DMS53 (cell line): ENCODE results near the gene NPAS2.
A peak's percentile ranks its signal among the peaks of the same experiment; 100 is the strongest.

ENCODE experiments used
- DNase-seq: peaks from one replicate; lab custom pipeline; 2025; lab: John Stamatoyannopoulos, UW

The NPAS2 gene, protein sequence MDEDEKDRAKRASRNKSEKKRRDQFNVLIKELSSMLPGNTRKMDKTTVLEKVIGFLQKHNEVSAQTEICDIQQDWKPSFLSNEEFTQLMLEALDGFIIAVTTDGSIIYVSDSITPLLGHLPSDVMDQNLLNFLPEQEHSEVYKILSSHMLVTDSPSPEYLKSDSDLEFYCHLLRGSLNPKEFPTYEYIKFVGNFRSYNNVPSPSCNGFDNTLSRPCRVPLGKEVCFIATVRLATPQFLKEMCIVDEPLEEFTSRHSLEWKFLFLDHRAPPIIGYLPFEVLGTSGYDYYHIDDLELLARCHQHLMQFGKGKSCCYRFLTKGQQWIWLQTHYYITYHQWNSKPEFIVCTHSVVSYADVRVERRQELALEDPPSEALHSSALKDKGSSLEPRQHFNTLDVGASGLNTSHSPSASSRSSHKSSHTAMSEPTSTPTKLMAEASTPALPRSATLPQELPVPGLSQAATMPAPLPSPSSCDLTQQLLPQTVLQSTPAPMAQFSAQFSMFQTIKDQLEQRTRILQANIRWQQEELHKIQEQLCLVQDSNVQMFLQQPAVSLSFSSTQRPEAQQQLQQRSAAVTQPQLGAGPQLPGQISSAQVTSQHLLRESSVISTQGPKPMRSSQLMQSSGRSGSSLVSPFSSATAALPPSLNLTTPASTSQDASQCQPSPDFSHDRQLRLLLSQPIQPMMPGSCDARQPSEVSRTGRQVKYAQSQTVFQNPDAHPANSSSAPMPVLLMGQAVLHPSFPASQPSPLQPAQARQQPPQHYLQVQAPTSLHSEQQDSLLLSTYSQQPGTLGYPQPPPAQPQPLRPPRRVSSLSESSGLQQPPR

GRCh38 chr2:100819370-100820272 lies at the start of gene NPAS2:
Gene NPAS2, plus strand, starts transcription at chr2:100820139. Its CDS starts 84,616 bp downstream, at chr2:100904755.
- peak; percentile 78 for DNase-seq

GRCh38 chr2:100771125-100771524 lies 48.8 kb upstream of the NPAS2 start:
- DNase-seq, result no peak

GRCh38 chr2:100773538-100773937 lies 46.4 kb upstream of the NPAS2 start:
- DNase-seq, result no peak

GRCh38 chr2:100776445-100776844 lies 43.5 kb upstream of the NPAS2 start:
- DNase-seq, result no peak

DNA sequence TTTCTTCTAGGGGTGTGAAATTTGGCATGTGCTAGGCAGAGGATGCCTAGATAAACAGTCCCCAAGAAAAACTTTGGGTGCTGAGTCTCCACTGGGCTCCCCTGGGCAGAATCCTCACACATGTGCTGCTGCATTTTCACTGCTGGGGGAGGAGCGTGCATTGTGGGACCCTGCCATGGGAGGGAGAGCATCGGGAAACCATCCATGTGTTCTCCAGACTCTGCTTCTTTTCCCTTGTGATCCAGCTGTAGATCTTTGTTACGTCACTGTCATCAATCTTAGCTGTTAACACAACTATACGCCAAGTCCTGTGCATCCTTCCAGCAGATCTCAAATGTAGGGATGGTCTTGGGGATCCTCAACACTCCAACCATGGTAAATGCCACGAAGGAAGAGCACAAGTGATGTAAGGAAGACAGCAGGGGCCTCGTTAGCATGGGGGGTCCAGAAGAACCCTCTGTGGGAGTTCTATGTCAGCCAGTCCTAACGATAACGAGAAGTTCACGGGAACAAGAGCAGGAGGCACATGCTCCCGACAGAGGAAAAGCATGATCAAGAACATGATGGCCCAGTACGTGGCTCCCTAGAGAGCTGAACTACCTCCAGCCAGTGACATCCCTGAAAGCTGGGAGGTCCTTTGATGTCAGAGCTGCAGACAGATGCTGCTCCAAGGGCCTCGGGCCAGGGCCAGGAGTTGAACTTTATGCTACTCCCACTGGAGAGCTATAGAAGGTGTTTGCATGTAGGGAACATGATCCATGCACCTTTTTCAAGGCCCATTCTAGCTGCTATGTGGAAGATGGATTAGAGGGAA lies 41.1 kb upstream of the NPAS2 start:
- DNase-seq, result no peak

DNA sequence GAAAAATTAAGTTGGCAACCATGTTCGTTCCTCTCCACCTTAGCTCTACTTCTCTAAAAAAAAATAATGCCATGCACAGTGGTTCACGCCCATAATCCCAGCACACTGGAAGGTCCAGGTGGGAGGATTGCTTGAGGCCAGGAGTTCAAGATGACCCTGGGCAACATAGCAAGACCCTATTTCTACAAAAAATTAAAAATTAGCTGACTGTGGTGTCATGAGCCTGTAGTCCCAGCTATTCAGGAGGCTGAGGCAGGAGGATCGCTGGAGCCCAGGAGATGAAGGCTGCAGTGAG lies 40.1 kb upstream of the NPAS2 start:
- DNase-seq, result no peak

- DNase-seq, result no peak
These were observed 39.5 kb upstream of the NPAS2 start for GRCh38 chr2:100780203-100781008.

DNA sequence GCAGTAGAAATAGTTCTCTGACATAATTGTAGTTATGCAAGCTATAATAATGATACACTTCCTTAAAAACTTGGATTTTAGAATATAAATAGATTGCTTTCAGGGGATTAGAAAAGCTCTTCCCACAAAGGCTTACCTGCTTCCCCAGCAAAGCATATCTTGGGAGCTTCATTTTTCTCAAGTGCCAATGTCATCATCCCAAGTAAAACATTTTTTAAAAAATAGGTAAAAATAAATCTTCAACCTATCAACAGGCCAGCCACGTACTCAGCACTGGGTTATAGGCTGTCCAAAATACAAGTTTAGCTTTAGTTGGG lies 39.0 kb upstream of the NPAS2 start:
- DNase-seq, result no peak

- DNase-seq, result no peak
These were observed 38.2 kb upstream of the NPAS2 start for GRCh38 chr2:100781523-100782379.

DNA sequence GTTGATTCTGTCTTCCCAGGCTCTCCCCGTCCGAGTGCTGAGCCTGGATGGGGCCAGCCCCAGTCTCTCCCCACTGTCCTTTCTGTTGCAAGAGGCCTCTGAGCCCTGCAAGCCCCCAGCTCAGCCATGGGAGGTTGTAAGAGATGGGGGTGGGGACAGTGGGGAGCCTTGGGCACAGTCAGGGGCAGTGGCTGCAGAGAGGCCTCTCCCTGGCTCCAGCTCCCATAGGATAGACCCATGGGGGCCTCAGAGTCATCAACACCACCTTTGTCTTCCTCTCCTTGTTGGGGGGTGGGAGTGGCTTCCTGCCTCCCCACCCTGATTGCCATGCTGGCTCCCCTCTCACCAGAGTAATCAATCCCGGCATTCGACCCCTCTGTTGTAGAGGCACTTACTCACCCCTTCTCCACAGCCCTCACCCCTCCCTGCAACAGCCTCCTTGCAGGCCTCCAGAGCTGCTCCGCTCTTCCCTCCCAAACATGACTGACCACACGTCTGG lies 37.5 kb upstream of the NPAS2 start:
- DNase-seq, result no peak

GRCh38 chr2:100783987-100784386 lies 36.0 kb upstream of the NPAS2 start:
- no peak for DNase-seq

DNA sequence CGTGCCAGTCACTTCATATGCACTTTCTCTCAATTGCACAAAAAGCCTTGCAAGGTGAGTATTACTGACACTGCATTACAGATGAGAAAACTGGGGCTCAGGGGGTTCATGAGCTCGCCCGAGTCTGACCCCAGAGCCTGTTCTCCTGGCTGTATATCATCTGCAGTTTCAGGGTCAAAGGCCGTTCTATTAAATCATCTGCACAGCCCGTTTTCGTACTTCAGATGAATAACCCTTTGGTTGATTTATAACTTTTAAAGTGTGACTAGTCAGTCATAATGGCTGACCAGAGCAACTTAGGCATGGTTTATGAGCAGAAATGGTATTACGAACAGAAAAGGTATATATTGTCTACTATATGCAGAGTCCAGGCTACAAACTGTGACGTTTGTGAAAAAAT lies 35.3 kb upstream of the NPAS2 start:
- DNase-seq, result no peak

- DNase-seq, result no peak
These were observed 34.2 kb upstream of the NPAS2 start for GRCh38 chr2:100785626-100786296.

GRCh38 chr2:100786297-100786658 lies 33.7 kb upstream of the NPAS2 start:
- DNase-seq, result peak; percentile 38

DNA sequence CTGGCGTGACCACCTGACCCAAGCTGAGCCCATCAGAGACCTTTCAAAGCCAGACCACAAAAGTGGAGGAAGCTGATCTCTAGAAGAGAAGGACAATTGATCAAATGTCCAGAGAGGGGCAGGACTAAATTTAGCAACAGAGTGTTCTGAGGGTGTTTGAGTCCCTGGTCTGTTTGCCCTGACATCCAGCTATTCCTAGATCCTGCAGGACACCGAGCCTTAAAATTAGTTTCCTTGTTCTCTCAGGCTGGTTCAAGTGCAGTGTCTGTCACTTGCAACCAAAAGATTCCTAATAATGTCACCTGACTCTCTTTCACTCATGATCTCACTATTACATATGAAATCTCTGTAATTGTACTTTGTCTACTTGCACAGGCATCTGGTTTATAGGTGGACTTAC lies 33.0 kb upstream of the NPAS2 start:
- DNase-seq, result no peak

DNA sequence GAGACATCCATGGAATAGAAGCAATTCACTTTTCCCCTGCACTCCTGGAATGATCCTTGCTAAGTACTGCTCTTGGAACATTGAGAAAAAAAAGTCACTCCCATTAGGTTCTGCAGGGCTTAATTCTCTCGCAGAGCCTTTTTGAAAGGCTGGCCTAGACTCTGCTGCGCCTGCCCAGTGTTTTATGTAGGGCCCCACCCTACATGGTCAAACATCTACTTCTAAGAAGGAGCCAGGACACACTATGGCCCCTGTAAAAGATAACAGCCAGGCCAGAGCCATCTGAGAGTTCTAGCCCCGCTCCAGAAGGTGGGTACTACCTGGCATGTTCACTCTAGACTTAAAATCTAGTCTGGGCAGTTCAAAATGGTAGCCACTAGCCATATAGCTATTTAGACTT lies 30.6 kb upstream of the NPAS2 start:
- no peak for DNase-seq

DNA sequence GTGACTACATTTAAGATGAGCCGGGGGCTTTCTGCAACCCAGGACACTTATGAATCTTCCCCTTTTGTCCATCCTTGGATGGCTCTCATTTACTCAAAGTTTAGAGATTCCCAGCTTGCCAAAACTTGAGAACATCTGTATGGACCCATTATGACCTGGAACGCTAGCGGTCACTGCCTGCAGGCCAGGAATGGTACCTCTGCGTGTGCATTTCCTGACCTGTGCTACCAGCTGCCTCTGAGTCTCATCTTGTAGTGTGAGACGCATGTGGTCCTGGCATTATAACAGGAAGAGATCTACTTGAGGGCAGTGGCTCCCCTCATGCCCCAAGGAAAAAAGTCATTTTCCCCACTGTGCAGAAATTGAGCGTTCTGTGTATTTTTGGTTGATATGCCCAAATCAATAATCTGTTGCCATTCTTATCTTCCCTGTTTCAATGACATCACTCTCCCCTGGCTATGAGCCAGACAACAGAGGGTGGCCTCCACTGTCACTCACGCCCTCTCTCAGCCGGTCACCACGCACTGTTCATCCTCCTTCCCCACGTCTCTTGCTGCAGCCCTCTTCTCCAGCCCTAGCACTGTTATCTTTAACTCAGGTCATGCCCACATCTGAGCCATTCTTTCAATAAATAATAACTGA lies 28.5 kb upstream of the NPAS2 start:
- DNase-seq, result no peak

DNA sequence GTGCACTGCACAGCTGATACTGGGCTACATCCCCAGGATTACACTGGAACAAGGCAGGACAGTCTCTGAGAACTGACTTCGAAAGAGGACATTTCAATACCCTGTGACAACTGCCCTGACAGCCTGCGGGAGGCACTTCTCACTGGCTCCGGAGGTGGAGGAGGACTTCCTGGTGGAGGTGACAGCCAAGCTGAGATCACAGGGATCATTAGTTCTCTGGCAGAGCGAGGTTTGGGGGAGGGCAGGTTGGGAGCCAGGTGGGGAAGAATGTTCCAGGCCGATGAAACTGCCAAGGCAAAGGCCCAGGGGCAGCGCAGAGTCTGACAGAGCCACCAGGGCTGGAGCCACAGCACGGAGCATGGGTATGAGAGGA lies 28.0 kb upstream of the NPAS2 start:
- DNase-seq, result no peak

DNA sequence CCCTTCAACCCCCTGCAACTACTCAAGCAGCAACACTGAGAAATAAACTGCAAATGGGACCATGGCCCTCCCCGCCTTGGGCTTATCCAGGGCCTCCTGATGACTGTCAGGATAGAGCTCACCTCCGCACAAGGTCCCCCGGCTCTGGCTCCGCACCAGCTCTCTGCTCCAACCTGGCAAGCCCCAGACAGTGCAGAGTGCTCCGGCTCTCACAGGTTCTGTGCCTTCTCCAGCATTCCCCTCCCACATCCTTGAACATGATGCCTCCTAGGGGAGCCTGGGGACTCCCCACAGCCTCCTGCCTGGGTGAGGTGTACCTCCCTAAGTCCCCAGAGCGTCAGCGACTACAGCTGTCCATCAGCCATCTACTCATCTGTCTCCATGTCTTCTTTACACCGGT lies 26.7 kb upstream of the NPAS2 start:
- DNase-seq, result no peak
